GM19452 (cell line): ENCODE measurements around the gene KLHL13.
"Not testable (repeated sequence)": the region's sequence is repeated elsewhere in the genome, so short reads cannot be mapped to it uniquely, and the experiment has no call there.

Experiments
- ATAC-seq: cut with Tn5 transposase; IDR thresholded peaks from one replicate; pipeline ENCODE4 v1.9.1; 2021; ENCODE audit not compliant: unreplicated experiment

KLHL13 gene

GRCh38 chrX:118116713-118117550, at the start of gene KLHL13:
Gene KLHL13, minus strand, starts transcription at chrX:118116810. Its CDS starts 88,337 bp downstream, at chrX:118028473.
- ATAC-seq, result no peak

GRCh38 chrX:118164138-118164537, 47.5 kb upstream of the KLHL13 start:
- ATAC-seq, result no peak

DNA sequence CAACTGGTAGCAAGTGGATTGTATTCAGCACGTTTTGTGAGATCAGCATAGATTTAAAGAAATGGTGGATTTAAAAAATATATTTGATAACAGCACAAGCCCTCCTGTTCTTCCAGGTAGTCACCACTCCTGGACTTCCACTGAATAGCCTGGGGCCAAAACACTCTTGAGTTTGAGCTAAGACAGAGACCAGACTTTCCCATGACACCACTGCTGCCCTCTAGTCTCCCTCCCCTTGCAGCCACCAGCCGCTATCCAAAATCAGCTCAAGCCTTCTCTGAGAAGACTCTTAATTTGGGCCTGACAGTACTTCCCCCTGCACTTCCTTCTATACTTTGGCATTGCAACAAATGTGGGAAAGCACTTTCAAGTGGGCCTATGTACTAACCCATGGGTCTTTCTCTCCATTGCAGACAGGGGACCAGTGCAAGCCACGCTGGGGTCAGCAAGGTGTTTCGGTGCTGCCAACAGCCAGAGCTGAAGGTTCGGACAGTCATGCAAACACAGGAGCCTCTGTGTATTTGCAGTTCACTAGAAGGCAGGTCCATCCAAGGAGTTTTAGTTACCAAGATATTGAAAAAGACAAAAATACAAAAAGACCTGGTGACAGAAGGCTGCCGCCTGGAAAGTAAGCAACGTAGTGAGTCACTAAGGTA, 40.5 kb upstream of the KLHL13 start:
- ATAC-seq, result no peak

- no peak for ATAC-seq
Measured at GRCh38 chrX:118156254-118156952, 39.8 kb upstream of the KLHL13 start.

- ATAC-seq, result no peak
Measured at GRCh38 chrX:118153270-118153669, 36.7 kb upstream of the KLHL13 start.

DNA sequence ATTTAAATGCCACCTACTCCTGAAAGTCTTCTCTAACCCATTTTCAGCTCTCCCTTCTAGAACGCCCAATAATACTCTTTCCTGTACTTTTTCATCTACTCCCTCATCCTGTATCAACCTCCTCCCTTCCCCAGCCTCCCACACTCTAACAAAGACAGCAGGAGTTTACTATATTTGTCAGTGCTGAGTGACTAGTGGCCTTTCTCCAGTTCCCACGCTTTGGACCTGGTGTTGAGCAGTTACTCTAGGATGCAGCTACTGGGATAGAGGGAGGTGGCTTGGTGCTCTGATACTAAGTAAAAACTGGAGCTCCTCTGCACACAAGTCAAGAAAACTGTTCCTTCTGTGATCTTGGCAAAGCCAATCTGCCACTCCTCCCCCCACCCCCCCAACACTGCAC, 36.1 kb upstream of the KLHL13 start:
- ATAC-seq, result no peak

GRCh38 chrX:118148737-118149136, 32.1 kb upstream of the KLHL13 start:
- ATAC-seq, result no peak

GRCh38 chrX:118147771-118148170, 31.2 kb upstream of the KLHL13 start:
- ATAC-seq, result not testable (repeated sequence)

DNA sequence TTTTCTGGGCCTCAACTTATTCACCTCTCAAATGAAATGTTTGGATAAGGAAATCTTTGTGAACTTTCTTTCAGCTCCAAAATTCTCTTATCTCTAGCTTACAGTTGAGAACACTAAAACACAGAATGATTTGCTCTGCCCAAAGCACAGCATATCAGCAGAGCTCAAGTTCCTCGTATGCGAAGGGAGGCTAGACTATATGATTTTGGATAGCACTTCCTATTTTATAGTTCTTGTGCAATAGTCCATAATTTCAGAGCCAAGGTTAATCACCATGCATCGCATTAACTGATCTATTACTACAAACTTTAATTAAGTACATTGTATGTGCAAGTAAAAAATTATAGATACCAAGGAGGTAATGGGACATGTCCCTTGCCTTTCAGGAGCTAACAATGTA, 27.0 kb upstream of the KLHL13 start:
- no peak for ATAC-seq

DNA sequence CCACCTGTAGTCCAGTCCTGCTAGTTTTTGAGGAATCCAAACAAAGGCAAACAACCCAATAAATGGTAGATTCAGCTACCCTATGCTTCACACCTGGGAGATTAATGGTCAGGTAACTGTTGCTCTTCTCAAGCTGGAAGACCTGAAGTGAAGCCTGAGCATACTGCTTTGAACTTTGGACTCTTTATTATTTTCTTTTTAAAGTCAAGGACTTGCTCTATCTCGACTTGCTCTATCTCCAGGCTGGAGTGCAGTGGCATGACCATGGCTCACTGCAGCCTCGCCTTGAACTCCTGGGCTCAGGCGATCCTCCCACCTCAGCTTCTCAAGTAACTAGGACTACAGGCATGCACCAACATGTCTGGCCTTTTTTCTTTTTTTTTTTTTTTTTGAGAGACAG, 14.7 kb upstream of the KLHL13 start:
- no peak for ATAC-seq

DNA sequence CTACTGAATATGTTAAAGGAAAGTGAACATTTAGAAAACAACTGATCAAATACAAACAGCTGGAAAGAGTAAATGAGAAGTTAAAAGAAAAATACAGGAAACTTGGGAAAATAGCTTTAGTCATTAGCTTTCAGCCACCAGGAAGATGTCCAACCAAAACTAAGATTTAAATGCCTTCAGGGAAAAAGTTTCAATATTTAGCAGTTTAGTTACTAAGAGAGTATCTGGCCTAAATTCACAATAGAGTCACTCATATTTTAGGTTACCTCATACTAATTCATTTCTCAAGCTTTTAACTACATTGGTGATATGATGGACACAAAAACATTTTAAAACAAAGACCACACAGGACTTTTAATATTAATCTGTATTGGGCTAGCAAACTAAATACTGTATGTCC, 13.1 kb upstream of the KLHL13 start:
- ATAC-seq, result no peak

DNA sequence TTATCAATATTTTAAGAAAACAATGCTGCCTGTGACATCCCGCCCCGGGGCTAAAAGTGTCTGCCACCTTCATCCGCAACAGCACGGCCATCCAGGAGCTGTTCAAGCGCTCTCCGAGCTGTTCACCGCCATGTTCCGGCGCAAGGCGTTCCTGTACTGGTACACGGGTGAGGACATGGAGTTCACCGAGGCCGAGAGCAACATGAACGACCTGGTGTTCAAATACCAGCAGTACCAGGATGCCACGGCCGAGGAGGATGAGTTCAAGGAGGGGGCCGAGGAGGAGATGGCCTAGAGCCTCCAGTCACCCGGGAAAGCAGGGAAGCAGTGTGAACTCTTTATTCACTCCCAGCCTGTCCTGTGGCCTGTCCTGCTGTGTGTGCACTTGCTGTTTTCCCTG, 12.1 kb upstream of the KLHL13 start:
- ATAC-seq, result no peak

GRCh38 chrX:118126286-118126685, 9.7 kb upstream of the KLHL13 start:
- no peak for ATAC-seq

DNA sequence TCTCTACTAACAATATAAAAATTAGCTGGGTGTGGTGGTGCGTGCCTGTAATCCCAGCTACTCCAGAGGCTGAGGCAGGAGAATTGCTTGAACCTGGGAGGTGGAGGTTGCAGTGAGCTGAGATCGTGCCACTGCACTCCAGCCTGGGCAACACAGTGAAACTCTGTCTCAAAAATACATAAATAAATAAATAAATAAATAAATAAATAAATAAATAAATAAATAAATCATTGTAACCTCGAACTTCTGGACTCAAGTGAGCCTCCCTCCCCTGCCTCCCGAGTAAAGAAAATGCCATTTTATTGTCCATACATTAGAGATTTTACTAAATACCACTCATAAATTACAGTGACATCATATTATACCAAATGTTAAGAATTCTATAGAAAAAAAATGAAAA, 7.6 kb upstream of the KLHL13 start:
- ATAC-seq, result not testable (repeated sequence)

DNA sequence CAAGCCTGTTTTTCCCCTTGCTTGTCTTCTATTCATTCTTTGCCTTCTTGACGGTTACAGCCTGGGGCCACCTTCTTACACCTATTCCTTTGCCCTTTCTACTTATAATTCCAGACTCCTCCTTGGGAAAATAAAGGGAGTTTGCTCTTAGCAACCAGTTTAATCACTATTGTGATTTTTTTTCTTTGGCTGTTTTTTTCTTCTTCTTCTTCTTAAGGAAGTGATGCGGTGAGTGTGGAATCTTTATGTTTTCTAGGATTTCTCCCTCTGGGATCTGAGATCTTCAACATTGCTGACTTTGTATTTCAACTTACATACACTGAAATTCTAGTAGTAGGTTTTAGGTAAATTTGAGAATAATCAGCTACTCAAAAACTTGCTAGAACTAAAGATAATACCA, 1.1 kb upstream of the KLHL13 start:
- ATAC-seq, result no peak

GRCh38 chrX:118115953-118116712, 477 bp downstream of the KLHL13 start:
- ATAC-seq, result no peak

- no peak for ATAC-seq
Measured at GRCh38 chrX:118114971-118115370, 1.6 kb downstream of the KLHL13 start.

DNA sequence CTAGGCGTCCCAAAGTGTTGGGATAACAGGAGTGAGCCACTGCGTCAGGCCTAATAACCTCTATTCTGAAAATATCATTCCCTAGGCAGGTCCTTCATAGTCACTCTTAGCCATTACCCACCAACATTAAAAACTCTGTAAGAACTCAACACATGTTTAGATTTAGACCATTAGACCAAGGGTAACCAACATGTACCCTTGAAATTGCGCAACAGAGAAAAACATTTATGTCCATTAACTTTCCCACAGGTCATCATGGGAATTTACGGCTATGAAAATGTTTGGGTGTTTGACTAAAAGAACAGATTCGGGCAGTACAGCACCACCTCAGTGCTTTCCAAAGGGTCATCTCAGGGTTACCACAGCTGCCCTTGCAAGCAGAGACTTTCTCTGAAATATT, 7.5 kb downstream of the KLHL13 start:
- ATAC-seq, result no peak

- ATAC-seq, result no peak
Measured at GRCh38 chrX:118108304-118108703, 8.3 kb downstream of the KLHL13 start.

DNA sequence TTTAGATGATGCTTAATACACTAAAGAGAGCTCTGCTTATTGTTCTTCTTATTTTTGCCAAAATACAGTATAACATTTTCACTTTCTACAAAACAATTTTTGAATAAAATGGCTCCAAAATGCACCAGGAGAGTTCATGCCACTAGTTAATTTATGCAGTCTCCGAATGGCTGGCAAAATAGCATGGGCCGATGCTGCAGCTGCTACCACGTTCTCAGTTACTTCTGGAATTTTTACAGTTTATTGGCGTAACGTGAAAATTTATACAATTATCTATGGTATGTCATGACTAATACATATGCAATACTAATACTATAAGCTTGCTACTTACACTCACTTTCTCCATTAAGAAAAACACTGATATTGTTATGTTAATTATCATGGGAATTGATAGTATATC, 16.5 kb downstream of the KLHL13 start:
- ATAC-seq, result no peak

- no peak for ATAC-seq
Measured at GRCh38 chrX:118088084-118088483, 28.5 kb downstream of the KLHL13 start.
